Prostate gland (tissue), 2 donors: ENCODE results near the gene PITX2.

ENCODE experiments used
- POLR2A ChIP-seq: fragments of 450-650 bp; IDR thresholded peaks from one replicate; pipeline ENCODE4 v1.6.1; 2016; ENCODE audit warnings: antibody characterized with exemption, mild to moderate bottlenecking
- POLR2AphosphoS5 ChIP-seq: sonication (generic); formaldehyde crosslinking; IDR thresholded peaks from one replicate; pipeline ENCODE4 v1.6.1; 2017; ENCODE audit warnings: antibody characterized with exemption
- TF ChIP-seq, protein P1 (sequence below), 4 experiments: fragments of 200-600 bp in 2 of 4; fragments of 450-650 bp in 2 of 4; sonication (generic) in 2 of 4; IDR thresholded peaks; 1 replicate in 3 of 4; 2 replicates in 1 of 4; pipeline ENCODE4 v1.5.1; 2016 to 2019; ENCODE audit warnings: antibody characterized with exemption in 4 of 4, mild to moderate bottlenecking in 2 of 4, moderate library complexity in 2 of 4

DNA sequence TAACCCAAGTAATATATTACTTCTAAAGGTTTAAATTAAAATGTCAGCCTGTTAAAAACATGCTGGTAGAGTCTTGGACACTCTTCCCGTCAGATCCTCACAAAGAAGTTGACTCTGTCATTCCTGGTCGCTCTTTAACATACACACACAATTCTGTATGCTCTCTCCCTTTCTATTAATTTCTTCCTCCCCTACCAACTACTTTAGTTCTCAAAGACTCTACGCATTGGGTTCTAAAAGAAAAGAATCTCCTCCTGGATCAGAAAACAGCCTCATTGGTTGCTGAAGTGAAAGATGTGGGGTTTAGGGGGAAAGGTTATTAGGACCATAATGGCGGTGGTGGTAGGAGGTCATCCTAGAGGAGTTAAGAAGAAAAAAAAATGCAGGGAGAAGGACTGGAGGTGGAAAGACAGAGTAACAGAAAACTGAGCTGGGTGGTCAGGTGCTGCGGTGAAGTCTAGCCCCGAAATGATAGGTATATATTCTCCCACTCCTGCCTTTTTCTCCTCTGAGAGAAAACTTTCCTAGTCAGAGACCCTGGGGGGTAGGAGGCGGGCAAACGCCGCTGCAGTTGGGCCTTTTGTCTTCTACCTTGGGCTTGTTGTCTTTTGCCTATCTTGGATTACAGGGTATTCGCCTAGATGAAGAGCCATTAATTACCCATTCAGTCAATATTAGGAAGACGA, 5.2 kb upstream of the PITX2 start:
- TF ChIP-seq, protein P1, sequence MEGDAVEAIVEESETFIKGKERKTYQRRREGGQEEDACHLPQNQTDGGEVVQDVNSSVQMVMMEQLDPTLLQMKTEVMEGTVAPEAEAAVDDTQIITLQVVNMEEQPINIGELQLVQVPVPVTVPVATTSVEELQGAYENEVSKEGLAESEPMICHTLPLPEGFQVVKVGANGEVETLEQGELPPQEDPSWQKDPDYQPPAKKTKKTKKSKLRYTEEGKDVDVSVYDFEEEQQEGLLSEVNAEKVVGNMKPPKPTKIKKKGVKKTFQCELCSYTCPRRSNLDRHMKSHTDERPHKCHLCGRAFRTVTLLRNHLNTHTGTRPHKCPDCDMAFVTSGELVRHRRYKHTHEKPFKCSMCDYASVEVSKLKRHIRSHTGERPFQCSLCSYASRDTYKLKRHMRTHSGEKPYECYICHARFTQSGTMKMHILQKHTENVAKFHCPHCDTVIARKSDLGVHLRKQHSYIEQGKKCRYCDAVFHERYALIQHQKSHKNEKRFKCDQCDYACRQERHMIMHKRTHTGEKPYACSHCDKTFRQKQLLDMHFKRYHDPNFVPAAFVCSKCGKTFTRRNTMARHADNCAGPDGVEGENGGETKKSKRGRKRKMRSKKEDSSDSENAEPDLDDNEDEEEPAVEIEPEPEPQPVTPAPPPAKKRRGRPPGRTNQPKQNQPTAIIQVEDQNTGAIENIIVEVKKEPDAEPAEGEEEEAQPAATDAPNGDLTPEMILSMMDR (IDR thresholded peaks at IDR 0.05): no peak
- TF ChIP-seq POLR2A: no peak
- TF ChIP-seq POLR2AphosphoS5: no peak
